ENCODE results near the gene CCDC185.
A peak's percentile ranks its signal among the peaks of the same experiment; 100 is the strongest.

Gene CCDC185

GRCh38 chr1:223405507-223405906 lies 12.3 kb downstream of the CCDC185 start:
- no peak for DNase-seq (ENCODE audit: low read depth)
- H3K4me3 ChIP-seq (ENCODE audit: control insufficient read depth, low read depth, low read length): no peak overlapping the region
- TF ChIP-seq, protein P1, sequence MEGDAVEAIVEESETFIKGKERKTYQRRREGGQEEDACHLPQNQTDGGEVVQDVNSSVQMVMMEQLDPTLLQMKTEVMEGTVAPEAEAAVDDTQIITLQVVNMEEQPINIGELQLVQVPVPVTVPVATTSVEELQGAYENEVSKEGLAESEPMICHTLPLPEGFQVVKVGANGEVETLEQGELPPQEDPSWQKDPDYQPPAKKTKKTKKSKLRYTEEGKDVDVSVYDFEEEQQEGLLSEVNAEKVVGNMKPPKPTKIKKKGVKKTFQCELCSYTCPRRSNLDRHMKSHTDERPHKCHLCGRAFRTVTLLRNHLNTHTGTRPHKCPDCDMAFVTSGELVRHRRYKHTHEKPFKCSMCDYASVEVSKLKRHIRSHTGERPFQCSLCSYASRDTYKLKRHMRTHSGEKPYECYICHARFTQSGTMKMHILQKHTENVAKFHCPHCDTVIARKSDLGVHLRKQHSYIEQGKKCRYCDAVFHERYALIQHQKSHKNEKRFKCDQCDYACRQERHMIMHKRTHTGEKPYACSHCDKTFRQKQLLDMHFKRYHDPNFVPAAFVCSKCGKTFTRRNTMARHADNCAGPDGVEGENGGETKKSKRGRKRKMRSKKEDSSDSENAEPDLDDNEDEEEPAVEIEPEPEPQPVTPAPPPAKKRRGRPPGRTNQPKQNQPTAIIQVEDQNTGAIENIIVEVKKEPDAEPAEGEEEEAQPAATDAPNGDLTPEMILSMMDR (IDR thresholded peaks at IDR 0.05; ENCODE audit: control insufficient read depth, insufficient read depth, low read depth, low read length, missing control alignments): no peak

DNA sequence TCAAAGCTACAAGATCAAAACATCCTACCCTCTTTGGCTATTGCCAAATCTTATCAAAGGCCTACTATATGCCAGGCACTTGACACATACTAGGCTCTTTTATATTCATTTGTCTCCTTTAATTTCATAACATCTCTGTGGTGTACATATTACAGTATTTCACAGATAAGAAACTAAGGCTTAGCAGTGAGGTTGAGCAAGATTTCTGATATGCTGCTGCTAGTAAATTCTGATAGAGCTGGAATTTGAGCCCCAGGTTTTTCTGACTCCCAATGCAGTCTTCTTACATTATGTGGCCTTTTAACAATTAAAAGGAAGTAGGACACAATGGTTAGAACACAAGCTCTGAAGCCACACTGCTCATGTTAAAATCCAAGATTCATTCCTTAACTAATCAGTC lies 16.8 kb downstream of the CCDC185 start:
- H3K4me3 ChIP-seq (ENCODE audit: control insufficient read depth, low read depth, low read length): no peak overlapping the region
- TF ChIP-seq, protein P1 (IDR thresholded peaks at IDR 0.05; ENCODE audit: control insufficient read depth, insufficient read depth, low read depth, low read length, missing control alignments): no peak
- peak; percentile 24 for DNase-seq (ENCODE audit: low read depth)

GRCh38 chr1:223411309-223411708 lies 18.1 kb downstream of the CCDC185 start:
- H3K4me3 ChIP-seq (ENCODE audit: control insufficient read depth, low read depth, low read length): no peak overlapping the region
- DNase-seq (ENCODE audit: low read depth): peak; percentile 38
- TF ChIP-seq, protein P1 (IDR thresholded peaks at IDR 0.05; ENCODE audit: control insufficient read depth, insufficient read depth, low read depth, low read length, missing control alignments): no peak

- TF ChIP-seq, protein P1 (IDR thresholded peaks at IDR 0.05; ENCODE audit: control insufficient read depth, insufficient read depth, low read depth, low read length, missing control alignments): no peak
- DNase-seq (ENCODE audit: low read depth): no peak
- H3K4me3 ChIP-seq (ENCODE audit: control insufficient read depth, low read depth, low read length): no peak overlapping the region
These were observed 18.5 kb downstream of the CCDC185 start for GRCh38 chr1:223411710-223412109.

- TF ChIP-seq, protein P1 (IDR thresholded peaks at IDR 0.05; ENCODE audit: control insufficient read depth, insufficient read depth, low read depth, low read length, missing control alignments): no peak
- H3K4me3 ChIP-seq (ENCODE audit: control insufficient read depth, low read depth, low read length): no peak overlapping the region
- DNase-seq (ENCODE audit: low read depth): no peak
These were observed 20.0 kb downstream of the CCDC185 start for GRCh38 chr1:223413216-223413615.

DNA sequence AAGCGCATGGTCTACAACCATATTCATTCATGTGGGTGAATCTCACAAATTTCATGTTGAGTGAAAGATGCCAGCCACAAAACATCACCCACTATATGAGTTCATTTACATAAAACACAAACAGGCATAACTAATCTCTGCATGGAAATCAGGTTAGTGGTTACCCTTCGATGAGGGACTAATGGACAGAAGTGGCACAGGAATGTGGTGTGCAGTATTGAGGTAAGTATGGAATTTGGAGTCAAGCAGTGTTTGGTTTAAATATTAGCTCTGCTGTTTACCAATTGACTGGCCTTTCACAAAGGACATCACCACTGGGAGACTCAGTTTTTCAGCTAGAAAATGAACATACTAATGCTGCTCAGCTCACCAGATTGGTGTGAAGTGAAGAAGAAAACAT lies 24.2 kb downstream of the CCDC185 start:
- TF ChIP-seq, protein P1 (IDR thresholded peaks at IDR 0.05; ENCODE audit: control insufficient read depth, insufficient read depth, low read depth, low read length, missing control alignments): no peak
- no peak overlapping the region for H3K4me3 ChIP-seq (ENCODE audit: control insufficient read depth, low read depth, low read length)
- DNase-seq (ENCODE audit: low read depth): no peak
